Posterior cingulate gyrus (tissue), 11 donors: ENCODE measurements around the gene PEA15.

Source experiments
- DNase-seq, 10 donors: peaks; one replicate each; pipeline versions ENCODE4 v3.0.0 to v3.0.0-alpha.2; 2020 to 2021; ENCODE audit warnings: mixed read lengths in 3 of 10
- intact Hi-C: fragments of 100-400 bp; cut with DNase I; formaldehyde crosslinking; loops from one replicate; pipeline ENCODE4 v1.15.1; 2023

PEA15 gene

GRCh38 chr1:160261893-160262794, 57.0 kb downstream of the PEA15 start, which contains the start of gene DCAF8:
Gene DCAF8 (minus strand): TSS chr1:160262549. CDS start chr1:160244008, 18,541 bp downstream.
- intact Hi-C loops, result loop anchor here (2.0 kb wide), 1 partner anchor 23 kb away; the partner anchor contains the start of gene PEX19
- DNase-seq, result peak; percentile 95 to 99 (median 98)

GRCh38 chr1:160264795-160265307, 59.7 kb downstream of the PEA15 start:
- no peak for DNase-seq
- intact Hi-C loops, result no loop called here
